ENCODE data around the gene NTPCR. TPM values are rescaled to one million over a fixed set of nuclear protein-coding genes. Genes with fewer than 3 reads are reported as not detected.

NTPCR gene
- 10 to 100 TPM; 27.2 to 31.1 TPM for total RNA-seq

- peak within 1 kb of the TSS; percentile 92 for H3K4me3 Mint-ChIP-seq
- POLR2A ChIA-PET: interaction anchor here (1.6 kb wide), 1 partner anchor 26 kb away, joined by 6 read pairs; no protein-coding TSS in a partner anchor
- peaks cover 41% of the 10 kb centered on the region for H3K4me1 Mint-ChIP-seq
- CTCF ChIA-PET: interaction anchor here (0.8 to 1.2 kb wide), 2 partner anchors 14 to 27 kb away, joined by 3 to 4 read pairs; no protein-coding TSS in a partner anchor
- DNase-seq: peak; percentile 95
- peaks cover 8% of the 10 kb centered on the region for H3K36me3 Mint-ChIP-seq (ENCODE audit: low read depth)
- peak within 1 kb of the TSS; percentile 85 for H3K27ac Mint-ChIP-seq
- H3K9me3 Mint-ChIP-seq: no peaks in the 10 kb centered on the region
- H3K27me3 Mint-ChIP-seq: no peaks in the 10 kb centered on the region
These were observed at the start of gene NTPCR for GRCh38 chr1:232950197-232951176. Gene NTPCR (plus strand): TSS chr1:232950611. CDS start chr1:232950711, 100 bp downstream.

GRCh38 chr1:232900818-232901217 is 49.6 kb upstream of the NTPCR start:
- POLR2A ChIA-PET: no interaction called here
- peaks cover 25% of the 10 kb centered on the region for H3K4me1 Mint-ChIP-seq
- no peaks in the 10 kb centered on the region for H3K9me3 Mint-ChIP-seq
- no peak for DNase-seq
- no peaks in the 10 kb centered on the region for H3K27me3 Mint-ChIP-seq
- CTCF ChIA-PET: no interaction called here
- no peak overlapping the region for H3K27ac Mint-ChIP-seq
- no peaks in the 10 kb centered on the region for H3K36me3 Mint-ChIP-seq (ENCODE audit: low read depth)
- no peak overlapping the region for H3K4me3 Mint-ChIP-seq

GRCh38 chr1:232901255-232901654 is 49.2 kb upstream of the NTPCR start:
- ChIA-PET POLR2A (no interaction called here), CTCF (no interaction called here)
- no peak for DNase-seq
- Mint-ChIP-seq H3K4me3 (no peak overlapping the region), H3K27ac (no peak overlapping the region), H3K9me3 (no peaks in the 10 kb centered on the region), H3K36me3 (ENCODE audit: low read depth) (no peaks in the 10 kb centered on the region), H3K4me1 (peaks cover 30% of the 10 kb centered on the region), H3K27me3 (no peaks in the 10 kb centered on the region)

- ChIA-PET POLR2A (no interaction called here), CTCF (no interaction called here)
- Mint-ChIP-seq H3K27me3 (no peaks in the 10 kb centered on the region), H3K27ac (no peak overlapping the region), H3K4me3 (no peak overlapping the region), H3K36me3 (ENCODE audit: low read depth) (no peaks in the 10 kb centered on the region), H3K9me3 (no peaks in the 10 kb centered on the region), H3K4me1 (peaks cover 32% of the 10 kb centered on the region)
- DNase-seq: no peak
These were observed 47.5 kb upstream of the NTPCR start for GRCh38 chr1:232902774-232903350.

- no peak overlapping the region for H3K27ac Mint-ChIP-seq
- no peaks in the 10 kb centered on the region for H3K36me3 Mint-ChIP-seq (ENCODE audit: low read depth)
- CTCF ChIA-PET: no interaction called here
These were observed 46.3 kb upstream of the NTPCR start for GRCh38 chr1:232904131-232904530.

GRCh38 chr1:232904566-232904965 is 45.8 kb upstream of the NTPCR start:
- H3K4me1 Mint-ChIP-seq: peaks cover 32% of the 10 kb centered on the region

More at GRCh38 chr1:232904131-232904530, 46.3 kb upstream of the NTPCR start:
- Mint-ChIP-seq H3K4me1 (peaks cover 32% of the 10 kb centered on the region), H3K27me3 (no peaks in the 10 kb centered on the region), H3K4me3 (no peak overlapping the region), H3K9me3 (no peaks in the 10 kb centered on the region)
- POLR2A ChIA-PET: no interaction called here
- DNase-seq: no peak

GRCh38 chr1:232905331-232906034 is 44.9 kb upstream of the NTPCR start:
- no peak for DNase-seq
- Mint-ChIP-seq H3K36me3 (ENCODE audit: low read depth) (no peaks in the 10 kb centered on the region), H3K4me1 (peaks cover 38% of the 10 kb centered on the region), H3K27ac (no peak overlapping the region), H3K27me3 (no peaks in the 10 kb centered on the region), H3K4me3 (no peak overlapping the region), H3K9me3 (no peaks in the 10 kb centered on the region)
- CTCF ChIA-PET: no interaction called here
- POLR2A ChIA-PET: no interaction called here

More at GRCh38 chr1:232904566-232904965, 45.8 kb upstream of the NTPCR start:
- Mint-ChIP-seq H3K4me3 (no peak overlapping the region), H3K9me3 (no peaks in the 10 kb centered on the region), H3K27ac (no peak overlapping the region), H3K36me3 (ENCODE audit: low read depth) (no peaks in the 10 kb centered on the region), H3K27me3 (no peaks in the 10 kb centered on the region)
- ChIA-PET CTCF (no interaction called here), POLR2A (no interaction called here)
- peak; percentile 29 for DNase-seq

GRCh38 chr1:232906441-232906840 is 44.0 kb upstream of the NTPCR start:
- H3K9me3 Mint-ChIP-seq: no peaks in the 10 kb centered on the region
- no peaks in the 10 kb centered on the region for H3K27me3 Mint-ChIP-seq
- no peak overlapping the region for H3K4me3 Mint-ChIP-seq
- H3K36me3 Mint-ChIP-seq (ENCODE audit: low read depth): no peaks in the 10 kb centered on the region
- CTCF ChIA-PET: no interaction called here
- POLR2A ChIA-PET: no interaction called here
- H3K27ac Mint-ChIP-seq: no peak overlapping the region
- H3K4me1 Mint-ChIP-seq: peaks cover 37% of the 10 kb centered on the region
- DNase-seq: no peak

- no peaks in the 10 kb centered on the region for H3K36me3 Mint-ChIP-seq (ENCODE audit: low read depth)
- no peak overlapping the region for H3K27ac Mint-ChIP-seq
- no peak for DNase-seq
- no peaks in the 10 kb centered on the region for H3K27me3 Mint-ChIP-seq
- H3K4me3 Mint-ChIP-seq: no peak overlapping the region
- ChIA-PET POLR2A (no interaction called here), CTCF (no interaction called here)
- peaks cover 31% of the 10 kb centered on the region for H3K4me1 Mint-ChIP-seq
- no peaks in the 10 kb centered on the region for H3K9me3 Mint-ChIP-seq
These were observed 41.6 kb upstream of the NTPCR start for GRCh38 chr1:232908831-232909230.

- Mint-ChIP-seq H3K4me1 (peaks cover 27% of the 10 kb centered on the region), H3K36me3 (ENCODE audit: low read depth) (no peaks in the 10 kb centered on the region)
- CTCF ChIA-PET: no interaction called here
These were observed 40.7 kb upstream of the NTPCR start for GRCh38 chr1:232909752-232910151.

GRCh38 chr1:232911027-232911599 is 39.3 kb upstream of the NTPCR start:
- no peaks in the 10 kb centered on the region for H3K27me3 Mint-ChIP-seq
- DNase-seq: no peak
- no peak overlapping the region for H3K27ac Mint-ChIP-seq
- POLR2A ChIA-PET: no interaction called here
- peaks cover 14% of the 10 kb centered on the region for H3K4me1 Mint-ChIP-seq
- H3K4me3 Mint-ChIP-seq: no peak overlapping the region
- H3K36me3 Mint-ChIP-seq (ENCODE audit: low read depth): no peaks in the 10 kb centered on the region
- CTCF ChIA-PET: no interaction called here
- H3K9me3 Mint-ChIP-seq: no peaks in the 10 kb centered on the region

More at GRCh38 chr1:232909752-232910151, 40.7 kb upstream of the NTPCR start:
- POLR2A ChIA-PET: no interaction called here
- no peaks in the 10 kb centered on the region for H3K9me3 Mint-ChIP-seq
- DNase-seq: no peak
- no peaks in the 10 kb centered on the region for H3K27me3 Mint-ChIP-seq
- no peak overlapping the region for H3K27ac Mint-ChIP-seq
- H3K4me3 Mint-ChIP-seq: no peak overlapping the region

- DNase-seq: no peak
- POLR2A ChIA-PET: interaction anchor here (0.7 kb wide), 1 partner anchor 33 kb away, joined by 3 read pairs; no protein-coding TSS in a partner anchor
These were observed 37.4 kb upstream of the NTPCR start for GRCh38 chr1:232912845-232913580.

More at GRCh38 chr1:232912845-232913580, 37.4 kb upstream of the NTPCR start:
- Mint-ChIP-seq H3K4me1 (peaks cover 15% of the 10 kb centered on the region), H3K9me3 (no peaks in the 10 kb centered on the region), H3K27ac (no peak overlapping the region), H3K27me3 (no peaks in the 10 kb centered on the region), H3K36me3 (ENCODE audit: low read depth) (no peaks in the 10 kb centered on the region), H3K4me3 (no peak overlapping the region)
- CTCF ChIA-PET: no interaction called here

All from activated CD4-positive, alpha-beta memory T cell treated with anti-CD3 and anti-CD28 coated beads, Interleukin-2, amount 10 ng/mL, durations not matched to agents 7 days and 5 days (primary cell).